Left hindlimb (tissue), 1 donor: ENCODE measurements around the gene DISP3.
"Not testable (repeated sequence)": the region's sequence is repeated elsewhere in the genome, so short reads cannot be mapped to it uniquely, and the experiment has no call there.

ENCODE experiments used
- DNase-seq: peaks from one replicate; pipeline ENCODE4 v3.0.0-alpha.2; 2018

Gene DISP3

GRCh38 chr1:11580049-11580448 lies 101.1 kb downstream of the DISP3 start:
- not testable (repeated sequence) for DNase-seq

- DNase-seq, result no peak
These were observed 102.6 kb downstream of the DISP3 start for GRCh38 chr1:11581445-11581991.

GRCh38 chr1:11585389-11585788 lies 106.4 kb downstream of the DISP3 start:
- no peak for DNase-seq
